NCI-H510A treated with DMSO at 0.1 percent for 48 hours (cell line): ENCODE results near the gene ABCC10.
"Not testable (repeated sequence)": the region's sequence is repeated elsewhere in the genome, so short reads cannot be mapped to it uniquely, and the experiment has no call there.

Experiments used
- DNase-seq: peaks from one replicate; lab custom pipeline; 2025; lab: John Stamatoyannopoulos, UW

ABCC10 gene

GRCh38 chr6:43496370-43497128, 69.2 kb downstream of the ABCC10 start:
- no peak for DNase-seq

GRCh38 chr6:43497129-43497396, 69.7 kb downstream of the ABCC10 start:
- no peak for DNase-seq

GRCh38 chr6:43497689-43498088, 70.3 kb downstream of the ABCC10 start:
- DNase-seq, result no peak

GRCh38 chr6:43498291-43498690, 71.0 kb downstream of the ABCC10 start:
- not testable (repeated sequence) for DNase-seq

GRCh38 chr6:43499028-43499815, 71.9 kb downstream of the ABCC10 start:
- DNase-seq, result no peak
